Hematopoietic multipotent progenitor cell treated with erythropoietin and hydrocortisone succinate and interleukin-3 and kit ligand, for 6 days (in vitro differentiated cells): ENCODE data around the gene P2RX7.

ENCODE experiments used
- DNase-seq: peaks from one replicate; pipeline ENCODE4 v3.0.0-alpha.2; 2015

The P2RX7 gene

GRCh38 chr12:121111684-121112083 lies 21.0 kb upstream of the P2RX7 start:
- DNase-seq, result no peak

GRCh38 chr12:121112496-121112895 lies 20.2 kb upstream of the P2RX7 start:
- DNase-seq, result no peak

GRCh38 chr12:121113057-121113456 lies 19.6 kb upstream of the P2RX7 start:
- no peak for DNase-seq

- peak; percentile 55 for DNase-seq
Measured at GRCh38 chr12:121114019-121114639, 18.5 kb upstream of the P2RX7 start.

- no peak for DNase-seq
Measured at GRCh38 chr12:121114806-121115205, 17.9 kb upstream of the P2RX7 start.

- no peak for DNase-seq
Measured at GRCh38 chr12:121115530-121115929, 17.1 kb upstream of the P2RX7 start.

GRCh38 chr12:121116318-121117225 lies 16.1 kb upstream of the P2RX7 start:
- DNase-seq, result no peak

GRCh38 chr12:121117226-121117777 lies 15.4 kb upstream of the P2RX7 start:
- no peak for DNase-seq

- peak; percentile 28 for DNase-seq
Measured at GRCh38 chr12:121120323-121120722, 12.4 kb upstream of the P2RX7 start.

GRCh38 chr12:121120989-121121755 lies 11.5 kb upstream of the P2RX7 start:
- DNase-seq, result no peak

GRCh38 chr12:121121805-121122204 lies 10.9 kb upstream of the P2RX7 start:
- DNase-seq, result no peak

- no peak for DNase-seq
Measured at GRCh38 chr12:121123488-121123887, 9.2 kb upstream of the P2RX7 start.

- DNase-seq, result no peak
Measured at GRCh38 chr12:121124402-121125109, 8.1 kb upstream of the P2RX7 start.

GRCh38 chr12:121127501-121127900 lies 5.2 kb upstream of the P2RX7 start:
- no peak for DNase-seq

- DNase-seq, result peak; percentile 95
Measured at GRCh38 chr12:121128908-121129810, 3.5 kb upstream of the P2RX7 start.

- DNase-seq, result no peak
Measured at GRCh38 chr12:121129811-121130147, 2.9 kb upstream of the P2RX7 start.

- no peak for DNase-seq
Measured at GRCh38 chr12:121130866-121131373, 1.8 kb upstream of the P2RX7 start.

- no peak for DNase-seq
Measured at GRCh38 chr12:121131941-121132341, 735 bp upstream of the P2RX7 start.

GRCh38 chr12:121133838-121134237 lies 1.2 kb downstream of the P2RX7 start:
- DNase-seq, result no peak

- DNase-seq, result no peak
Measured at GRCh38 chr12:121135320-121135719, 2.6 kb downstream of the P2RX7 start.

- no peak for DNase-seq
Measured at GRCh38 chr12:121137512-121137911, 4.8 kb downstream of the P2RX7 start.
